ENCODE measurements around the gene ZNF19. TPM values are rescaled to one million over a fixed set of nuclear protein-coding genes. Genes with fewer than 3 reads are reported as not detected.
A peak's percentile ranks its signal among the peaks of the same experiment; 100 is the strongest.

Gene ZNF19
- total RNA-seq, 1 experiment from 2014 or later: 4.6 TPM

GRCh38 chr16:71467810-71468209 lies 21.3 kb downstream of the ZNF19 start:
- Mint-ChIP-seq H3K36me3 (ENCODE audit: insufficient read depth, unreplicated experiment) (peaks cover 6% of the 10 kb centered on the region), H3K4me1 (ENCODE audit: insufficient read depth, unreplicated experiment) (no peaks in the 10 kb centered on the region), H3K4me3 (ENCODE audit: unreplicated experiment) (no peak overlapping the region), H3K9me3 (ENCODE audit: unreplicated experiment) (no peaks in the 10 kb centered on the region), H3K27me3 (ENCODE audit: insufficient read depth, unreplicated experiment) (no peaks in the 10 kb centered on the region), H3K27ac (ENCODE audit: low read depth, unreplicated experiment) (no peak overlapping the region)
- CTCF ChIA-PET: no interaction called here
- POLR2A ChIA-PET: no interaction called here
- no peak for TF ChIP-seq CTCF (IDR thresholded peaks at IDR 0.05; ENCODE audit: unreplicated experiment)
- peak; percentile 56 for DNase-seq (ENCODE audit: unreplicated experiment)
- intact Hi-C loops (cut with micrococcal nuclease): loop anchor here (1.0 kb wide), 1 partner anchor 7 kb away; no protein-coding TSS in a partner anchor
- no TSS peak for BruUV-seq (replicated peaks)

GRCh38 chr16:71464231-71464630 lies 24.9 kb downstream of the ZNF19 start:
- no peak for DNase-seq (ENCODE audit: unreplicated experiment)
- intact Hi-C loops (cut with micrococcal nuclease): no loop called here
- Mint-ChIP-seq H3K27me3 (ENCODE audit: insufficient read depth, unreplicated experiment) (no peaks in the 10 kb centered on the region), H3K9me3 (ENCODE audit: unreplicated experiment) (no peaks in the 10 kb centered on the region), H3K36me3 (ENCODE audit: insufficient read depth, unreplicated experiment) (peaks cover 13% of the 10 kb centered on the region), H3K4me3 (ENCODE audit: unreplicated experiment) (no peak overlapping the region), H3K4me1 (ENCODE audit: insufficient read depth, unreplicated experiment) (peaks cover 5% of the 10 kb centered on the region), H3K27ac (ENCODE audit: low read depth, unreplicated experiment) (no peak overlapping the region)
- POLR2A ChIA-PET: interaction anchor here (0.6 to 5.7 kb wide), 2 partner anchors 19 to 712 kb away, joined by 3 to 94 read pairs; no protein-coding TSS in a partner anchor
- CTCF ChIA-PET: interaction anchor here (0.9 to 1.6 kb wide), 3 partner anchors 15 to 71 kb away, joined by 3 to 6 read pairs (median 4); no protein-coding TSS in a partner anchor
- TF ChIP-seq CTCF (IDR thresholded peaks at IDR 0.05; ENCODE audit: unreplicated experiment): no peak
- no TSS peak for BruUV-seq (replicated peaks)

GRCh38 chr16:71461686-71462648 lies 27.2 kb downstream of the ZNF19 start, which contains the start of gene ZNF23:
Gene ZNF23 (minus strand): TSS chr16:71462247. CDS start chr16:71456796, 5,451 bp downstream.
- Mint-ChIP-seq H3K27me3 (ENCODE audit: insufficient read depth, unreplicated experiment) (no peaks in the 10 kb centered on the region), H3K9me3 (ENCODE audit: unreplicated experiment) (no peaks in the 10 kb centered on the region), H3K27ac (ENCODE audit: low read depth, unreplicated experiment) (peak within 1 kb of the TSS; percentile 82), H3K4me3 (ENCODE audit: unreplicated experiment) (peak within 1 kb of the TSS; percentile 89), H3K4me1 (ENCODE audit: insufficient read depth, unreplicated experiment) (peaks cover 5% of the 10 kb centered on the region), H3K36me3 (ENCODE audit: insufficient read depth, unreplicated experiment) (peaks cover 23% of the 10 kb centered on the region)
- TSS peak; percentile 67 for BruUV-seq (replicated peaks)
- DNase-seq (ENCODE audit: unreplicated experiment): peak; percentile 68
- POLR2A ChIA-PET: interaction anchor here (0.6 to 5.7 kb wide), 17 partner anchors 9 to 662 kb away, joined by 3 to 94 read pairs (median 4); partner anchors contain the start of genes CHST4, DHX38, TXNL4B and VAC14
- intact Hi-C loops (cut with micrococcal nuclease): loop anchor here (1.0 kb wide), 1 partner anchor 22 kb away; no protein-coding TSS in a partner anchor
- CTCF ChIA-PET: interaction anchor here (0.6 to 1.5 kb wide), 7 partner anchors 20 to 164 kb away, joined by 3 to 4 read pairs (median 3); partner anchors contain the start of gene MARVELD3
- TF ChIP-seq CTCF (IDR thresholded peaks at IDR 0.05; ENCODE audit: unreplicated experiment): peak; percentile 4

GRCh38 chr16:71460941-71461340 lies 28.2 kb downstream of the ZNF19 start:
- intact Hi-C loops (cut with micrococcal nuclease): no loop called here
- H3K27ac Mint-ChIP-seq (ENCODE audit: low read depth, unreplicated experiment): no peak overlapping the region
- TF ChIP-seq CTCF (IDR thresholded peaks at IDR 0.05; ENCODE audit: unreplicated experiment): no peak
- DNase-seq (ENCODE audit: unreplicated experiment): no peak
- POLR2A ChIA-PET: interaction anchor here (1.0 to 5.7 kb wide), 4 partner anchors 14 to 29 kb away, joined by 3 to 94 read pairs (median 6); no protein-coding TSS in a partner anchor
- peaks cover 7% of the 10 kb centered on the region for H3K9me3 Mint-ChIP-seq (ENCODE audit: unreplicated experiment)
- no TSS peak for BruUV-seq (replicated peaks)
- CTCF ChIA-PET: interaction anchor here (0.6 to 3.4 kb wide), 6 partner anchors 19 to 553 kb away, joined by 3 to 20 read pairs (median 6); no protein-coding TSS in a partner anchor
- H3K27me3 Mint-ChIP-seq (ENCODE audit: insufficient read depth, unreplicated experiment): no peaks in the 10 kb centered on the region
- peaks cover 5% of the 10 kb centered on the region for H3K4me1 Mint-ChIP-seq (ENCODE audit: insufficient read depth, unreplicated experiment)
- H3K36me3 Mint-ChIP-seq (ENCODE audit: insufficient read depth, unreplicated experiment): peaks cover 31% of the 10 kb centered on the region
- peak overlapping the region; percentile 89 for H3K4me3 Mint-ChIP-seq (ENCODE audit: unreplicated experiment)

Data from MCF 10A (cell line).